PC-3 (cell line): ENCODE measurements around the gene SH3D19. TPM values are rescaled to one million over a fixed set of nuclear protein-coding genes. Genes with fewer than 3 reads are reported as not detected.

Experiments used
- ATAC-seq: fragments of 200-7000 bp; cut with Tn5 transposase; 2 replicates; pipeline ENCODE4 v1.9.1; 2020; ENCODE audit warnings: mild to moderate bottlenecking, moderate library complexity
- BruUV-seq: library from RNA; stranded (reverse); fragments of 400-500 nt; replicated peaks from 2 replicates; lab custom pipeline; 2021; lab: Mats Ljungman, UMichigan
- CTCF ChIA-PET: fragments of 300-600 bp; sonication (Branson Sonifier 250); formaldehyde crosslinking; loops from one replicate; lab custom pipeline; 2022; ENCODE audit warnings: antibody characterized with exemption; lab: Charles Lee
- POLR2A ChIA-PET: fragments of 300-600 bp; sonication (Branson Sonifier 250); formaldehyde crosslinking; loops from one replicate; lab custom pipeline; 2022; ENCODE audit warnings: antibody characterized with exemption; ENCODE audit not compliant: unreplicated experiment; lab: Charles Lee
- DNase-seq: peaks from one replicate; pipeline ENCODE4 v3.0.0-alpha.2; 2015
- H2AFZ ChIP-seq: fragments of 300-600 bp; sonication (generic); 2 replicates; pipeline ENCODE4 v1.6.0; 2016; ENCODE audit warnings: antibody characterized with exemption, low read length
- H3F3A ChIP-seq: fragments of 300-600 bp; sonication (generic); one replicate; pipeline ENCODE4 v1.6.0; 2017; ENCODE audit warnings: antibody characterized with exemption, low read length, control low read depth, mild to moderate bottlenecking; ENCODE audit not compliant: unreplicated experiment
- H3K27ac ChIP-seq: fragments of 300-600 bp; sonication (generic); 2 replicates; pipeline ENCODE4 v1.5.1; 2016; ENCODE audit warnings: mild to moderate bottlenecking, low read length
- H3K27me3 ChIP-seq: fragments of 300-600 bp; sonication (generic); 2 replicates; pipeline ENCODE4 v1.6.1; 2016; ENCODE audit warnings: low read length, mixed read lengths
- H3K36me3 ChIP-seq: fragments of 300-600 bp; sonication (generic); 2 replicates; pipeline ENCODE4 v1.6.1; 2016; ENCODE audit warnings: low read depth, mixed run types, low read length, mixed read lengths
- H3K4me1 ChIP-seq: fragments of 300-600 bp; sonication (generic); 2 replicates; pipeline ENCODE4 v1.5.1; 2016; ENCODE audit warnings: low read length; ENCODE audit not compliant: insufficient read depth
- H3K4me2 ChIP-seq: fragments of 300-600 bp; sonication (generic); 2 replicates; pipeline ENCODE4 v1.6.0; 2016; ENCODE audit warnings: low read length
- H3K4me3 ChIP-seq: fragments of 300-600 bp; sonication (generic); 2 replicates; pipeline ENCODE4 v1.5.1; 2016; ENCODE audit warnings: mild to moderate bottlenecking, low read length, mixed read lengths
- H3K79me2 ChIP-seq: fragments of 300-600 bp; sonication (generic); 2 replicates; pipeline ENCODE4 v1.6.1; 2017; ENCODE audit warnings: low read length, mixed read lengths
- H3K9ac ChIP-seq: fragments of 300-600 bp; sonication (generic); 2 replicates; pipeline ENCODE4 v1.6.0; 2016; ENCODE audit warnings: mild to moderate bottlenecking, low read length
- H3K9me2 ChIP-seq: fragments of 300-600 bp; sonication (generic); replicated peaks from 2 replicates; pipeline ENCODE4 v1.6.1; 2016; ENCODE audit warnings: mixed run types, low read length, mixed read lengths
- H3K9me3 ChIP-seq: fragments of 300-600 bp; sonication (generic); 2 replicates; pipeline ENCODE4 v1.6.1; 2016; ENCODE audit warnings: low read length, mixed read lengths
- H4K20me1 ChIP-seq: fragments of 300-600 bp; sonication (generic); 2 replicates; pipeline ENCODE4 v1.6.1; 2016; ENCODE audit warnings: low read length, mixed read lengths
- CTCF ChIP-seq: fragments of 300-600 bp; sonication (generic); conservative IDR thresholded peaks from 2 replicates; pipeline ENCODE4 v1.5.1; 2017; ENCODE audit warnings: antibody characterized with exemption, low read depth, mild to moderate bottlenecking, low read length
- EZH2 ChIP-seq: fragments of 300-600 bp; sonication (generic); IDR thresholded peaks from one replicate; pipeline ENCODE4 v1.6.1; 2017; ENCODE audit warnings: antibody characterized with exemption, mild to moderate bottlenecking, low read length; ENCODE audit not compliant: unreplicated experiment
- EZH2phosphoT487 ChIP-seq: fragments of 300-600 bp; sonication (generic); IDR thresholded peaks from 2 replicates; pipeline ENCODE4 v1.6.1; 2018; ENCODE audit warnings: mild to moderate bottlenecking, antibody characterized with exemption, low read length, borderline replicate concordance
- intact Hi-C: fragments of 100-400 bp; cut with micrococcal nuclease; formaldehyde crosslinking; loops from 2 replicates; pipeline ENCODE4 v1.9.0; 2023
- total RNA-seq: library from RNA; depleted of rRNA; stranded (reverse); fragments of >200 nt; gene quantifications from 2 replicates; pipeline ENCODE4 v1.2.3, GENCODE V29; 2014

SH3D19 gene
- total RNA-seq, 1 experiment from 2014 or later, result 30.1 TPM

GRCh38 chr4:151296227-151296626 lies 29.2 kb downstream of the SH3D19 start:
- Histone ChIP-seq H3K79me2 (peaks cover 64% of the 10 kb centered on the region), H3K9me3 (no peaks in the 10 kb centered on the region), H4K20me1 (no peaks in the 10 kb centered on the region), H3K4me1 (peaks cover 21% of the 10 kb centered on the region), H3K27ac (no peak overlapping the region), H3K27me3 (no peaks in the 10 kb centered on the region), H2AFZ (no peak overlapping the region), H3K4me3 (no peak overlapping the region), H3K36me3 (no peaks in the 10 kb centered on the region), H3K9me2 (no peaks in the 10 kb centered on the region), H3F3A (no peaks in the 10 kb centered on the region), H3K9ac (no peak overlapping the region), H3K4me2 (no peak overlapping the region)
- CTCF ChIA-PET, result no interaction called here
- ATAC-seq (no peak), DNase-seq (no peak)
- TF ChIP-seq CTCF (no peak), EZH2 (no peak), EZH2phosphoT487 (no peak)
- BruUV-seq, result no TSS peak
- intact Hi-C loops, result no loop called here
- POLR2A ChIA-PET, result no interaction called here

- CTCF ChIA-PET, result no interaction called here
- H4K20me1 ChIP-seq, result no peaks in the 10 kb centered on the region
- intact Hi-C loops, result loop anchor here (5.0 kb wide), 1 partner anchor 32 kb away; the partner anchor contains the start of gene SH3D19
- no peak overlapping the region for H3K27ac ChIP-seq
- no peaks in the 10 kb centered on the region for H3K9me2 ChIP-seq
- no peaks in the 10 kb centered on the region for H3K27me3 ChIP-seq
- H3K79me2 ChIP-seq, result peaks cover 68% of the 10 kb centered on the region
- no peak for TF ChIP-seq EZH2phosphoT487
- no peak for TF ChIP-seq EZH2
- no peak for TF ChIP-seq CTCF
- no peak overlapping the region for H2AFZ ChIP-seq
- no peaks in the 10 kb centered on the region for H3F3A ChIP-seq
- no TSS peak for BruUV-seq
- H3K36me3 ChIP-seq, result no peaks in the 10 kb centered on the region
- DNase-seq (peak; percentile 19), ATAC-seq (no peak)
- H3K4me1 ChIP-seq, result peaks cover 25% of the 10 kb centered on the region
- no peak overlapping the region for H3K4me2 ChIP-seq
- POLR2A ChIA-PET, result no interaction called here
- H3K9me3 ChIP-seq, result no peaks in the 10 kb centered on the region
- H3K4me3 ChIP-seq, result no peak overlapping the region
- H3K9ac ChIP-seq, result no peak overlapping the region
Measured at GRCh38 chr4:151294833-151295496, 30.4 kb downstream of the SH3D19 start.

DNA sequence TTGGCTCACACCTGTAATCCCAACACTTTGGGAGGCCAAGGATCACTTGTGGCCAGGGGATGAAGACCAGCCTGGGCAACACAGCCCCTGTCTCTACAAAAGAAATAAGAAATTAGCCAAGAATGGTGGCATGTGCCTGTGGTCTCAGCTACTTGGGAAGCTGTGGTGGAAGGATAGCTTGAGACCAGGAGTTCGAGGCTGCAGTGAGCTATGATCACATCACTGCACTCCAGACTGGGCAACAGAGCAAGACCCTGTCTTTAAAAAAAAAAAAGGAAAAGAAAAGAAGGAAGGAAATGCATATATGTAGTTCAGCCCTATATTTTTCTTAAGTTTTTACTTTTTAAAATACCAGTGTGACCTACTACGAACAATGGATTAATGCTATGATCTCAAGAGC lies 33.4 kb downstream of the SH3D19 start:
- ATAC-seq, result no peak
- DNase-seq, result no peak
- POLR2A ChIA-PET, result interaction anchor here (0.7 kb wide), 1 partner anchor 70 kb away, joined by 3 read pairs; no protein-coding TSS in a partner anchor
- BruUV-seq, result no TSS peak
- H3F3A ChIP-seq, result no peaks in the 10 kb centered on the region
- H3K9me3 ChIP-seq, result no peaks in the 10 kb centered on the region
- no peaks in the 10 kb centered on the region for H3K27me3 ChIP-seq
- H4K20me1 ChIP-seq, result no peaks in the 10 kb centered on the region
- peak overlapping the region; percentile 75 for H3K27ac ChIP-seq
- no peak overlapping the region for H3K9ac ChIP-seq
- H3K9me2 ChIP-seq, result no peaks in the 10 kb centered on the region
- intact Hi-C loops, result loop anchor here (5.0 kb wide), 1 partner anchor 35 kb away; the partner anchor contains the start of gene SH3D19
- H3K36me3 ChIP-seq, result no peaks in the 10 kb centered on the region
- peaks cover 78% of the 10 kb centered on the region for H3K79me2 ChIP-seq
- H3K4me2 ChIP-seq, result peak overlapping the region; percentile 51
- TF ChIP-seq EZH2, result no peak
- no peak for TF ChIP-seq CTCF
- no peak for TF ChIP-seq EZH2phosphoT487
- H3K4me1 ChIP-seq, result peaks cover 25% of the 10 kb centered on the region
- H2AFZ ChIP-seq, result no peak overlapping the region
- CTCF ChIA-PET, result no interaction called here
- no peak overlapping the region for H3K4me3 ChIP-seq
